ENCODE data around the gene JAKMIP2. TPM values are rescaled to one million over a fixed set of nuclear protein-coding genes. Genes with fewer than 3 reads are reported as not detected.
"Not testable (repeated sequence)": the region's sequence is repeated elsewhere in the genome, so short reads cannot be mapped to it uniquely, and the experiment has no call there.

JAKMIP2 gene
- total RNA-seq, result 1 to 10 TPM; 1.8 to 8.3 (median 5.7) TPM
- 6.2 TPM for total RNA-seq (2013)
- total RNA-seq, result 0.91 to 61.8 (median 7.3) reads per million in 29 experiments

- peak within 1 kb of the TSS; percentile 79 to 86 (median 86) for H3K4me3 Mint-ChIP-seq
- H3K27me3 ChIP-seq (replicated peaks in 1 of 2; ENCODE audit: control insufficient read depth in 2 of 2, extremely low read depth in 1 of 2, insufficient read depth in 2 of 2, low read length in 1 of 2), result peaks cover 0 to 2% of the 10 kb centered on the region in 2 experiments
- H3K27me3 Mint-ChIP-seq, result no peaks in the 10 kb centered on the region
- peak; percentile 40 to 87 (median 76) for DNase-seq
- ChIA-PET POLR2A (no interaction called here), CTCF (interaction anchor here in 1 of 2 donors (0.7 to 1.4 kb wide), 5 partner anchors 15 to 1336 kb away, joined by 3 to 8 read pairs (median 3); partner anchors contain the start of gene TCERG1)
- peaks cover 12 to 32% (median 22%) of the 10 kb centered on the region in 3 donors for H3K4me1 Mint-ChIP-seq
- no peaks in the 10 kb centered on the region for H3K36me3 Mint-ChIP-seq
- peaks cover 7 to 10% of the 10 kb centered on the region in 2 experiments for H3K4me1 ChIP-seq (ENCODE audit: control insufficient read depth in 1 of 2, extremely low read depth in 1 of 2, insufficient read depth in 2 of 2, low read length in 2 of 2)
- H3K27ac Mint-ChIP-seq, result peak within 1 kb of the TSS; percentile 89 to 91
- H3K9me3 ChIP-seq, result no peaks in the 10 kb centered on the region
- peak; percentile 93 to 98 (median 95) for ATAC-seq (replicated peaks in 1 of 4)
- H3K27ac ChIP-seq (ENCODE audit: low read length), result peak within 1 kb of the TSS; percentile 60
- H3K36me3 ChIP-seq (ENCODE audit: control insufficient read depth in 2 of 2, extremely low read depth in 1 of 2, insufficient read depth in 1 of 2, low read length in 1 of 2), result no peaks in the 10 kb centered on the region
- no peaks in the 10 kb centered on the region for H3K9me3 Mint-ChIP-seq
- H3K4me3 ChIP-seq (ENCODE audit: control insufficient read depth in 1 of 2, extremely low read depth in 1 of 2, low read length in 1 of 2), result peak within 1 kb of the TSS; percentile 55 to 68
- 0% methylated on average over 6 of the region's 19 CpGs for WGBS (ENCODE audit: insufficient coverage)
Observed at GRCh38 chr5:147782110-147783028, at the start of gene JAKMIP2. Gene JAKMIP2 (minus strand): TSS chr5:147782728. CDS start chr5:147671806, 110,922 bp downstream.

- H3K27ac ChIP-seq (ENCODE audit: low read length), result no peak within 1 kb of the TSS
- DNase-seq, result no peak
- no peaks in the 10 kb centered on the region for H3K27me3 ChIP-seq (replicated peaks in 1 of 2; ENCODE audit: control insufficient read depth in 2 of 2, extremely low read depth in 1 of 2, insufficient read depth in 2 of 2, low read length in 1 of 2)
- H3K9me3 Mint-ChIP-seq, result no peaks in the 10 kb centered on the region
- H3K4me1 Mint-ChIP-seq, result no peaks in the 10 kb centered on the region
- H3K27me3 Mint-ChIP-seq, result peaks cover 2 to 3% of the 10 kb centered on the region in 2 donors
- H3K36me3 Mint-ChIP-seq, result no peaks in the 10 kb centered on the region
- H3K4me3 ChIP-seq (ENCODE audit: control insufficient read depth in 1 of 2, extremely low read depth in 1 of 2, low read length in 1 of 2), result no peak within 1 kb of the TSS
- no peak for ATAC-seq (replicated peaks in 1 of 4)
- no peaks in the 10 kb centered on the region for H3K4me1 ChIP-seq (ENCODE audit: control insufficient read depth in 1 of 2, extremely low read depth in 1 of 2, insufficient read depth in 2 of 2, low read length in 2 of 2)
- no peak within 1 kb of the TSS for H3K27ac Mint-ChIP-seq
- H3K36me3 ChIP-seq (ENCODE audit: control insufficient read depth in 2 of 2, extremely low read depth in 1 of 2, insufficient read depth in 1 of 2, low read length in 1 of 2), result no peaks in the 10 kb centered on the region
- H3K9me3 ChIP-seq, result no peaks in the 10 kb centered on the region
- H3K4me3 Mint-ChIP-seq, result no peak within 1 kb of the TSS
- CTCF ChIA-PET, result no interaction called here
- POLR2A ChIA-PET, result no interaction called here
- 85% methylated on average over 3 of the region's 3 CpGs for WGBS (ENCODE audit: insufficient coverage)
Observed at GRCh38 chr5:147831465-147831864, 48.9 kb upstream of the JAKMIP2 start, which contains the start of gene SPINK1. Gene SPINK1 (minus strand): TSS chr5:147831671. CDS start chr5:147831577, 94 bp downstream.

DNA sequence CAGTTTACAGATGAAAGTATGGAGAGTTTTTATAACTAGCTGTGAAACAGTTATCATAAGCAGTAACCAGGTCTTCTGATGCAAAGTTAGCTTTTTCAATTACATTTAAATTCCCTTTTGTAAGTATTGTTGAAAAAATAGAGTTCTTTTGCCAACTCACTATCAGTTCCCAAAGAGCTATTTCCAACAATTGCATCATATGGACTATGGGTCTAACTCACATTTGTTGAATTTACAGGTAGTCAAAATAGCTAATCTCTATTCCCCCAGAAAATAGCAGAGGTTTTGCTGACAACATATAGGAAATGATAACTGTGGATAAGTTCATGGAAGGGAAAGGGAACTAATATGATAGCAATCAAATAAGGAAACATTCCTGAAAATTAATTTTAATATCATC lies 47.5 kb upstream of the JAKMIP2 start:
- no peaks in the 10 kb centered on the region for H3K36me3 ChIP-seq (ENCODE audit: control insufficient read depth in 2 of 2, extremely low read depth in 1 of 2, insufficient read depth in 1 of 2, low read length in 1 of 2)
- Mint-ChIP-seq H3K27ac (no peak overlapping the region), H3K36me3 (no peaks in the 10 kb centered on the region), H3K4me1 (no peaks in the 10 kb centered on the region), H3K9me3 (no peaks in the 10 kb centered on the region), H3K27me3 (peaks cover 2 to 4% of the 10 kb centered on the region in 2 donors), H3K4me3 (no peak overlapping the region)
- H3K4me1 ChIP-seq (ENCODE audit: control insufficient read depth in 1 of 2, extremely low read depth in 1 of 2, insufficient read depth in 2 of 2, low read length in 2 of 2), result no peaks in the 10 kb centered on the region
- H3K9me3 ChIP-seq, result no peaks in the 10 kb centered on the region
- POLR2A ChIA-PET, result no interaction called here
- no peak overlapping the region for H3K27ac ChIP-seq (ENCODE audit: low read length)
- H3K27me3 ChIP-seq (replicated peaks in 1 of 2; ENCODE audit: control insufficient read depth in 2 of 2, extremely low read depth in 1 of 2, insufficient read depth in 2 of 2, low read length in 1 of 2), result no peaks in the 10 kb centered on the region
- DNase-seq (no peak), ATAC-seq (replicated peaks in 1 of 4) (no peak)
- CTCF ChIA-PET, result no interaction called here
- no peak overlapping the region for H3K4me3 ChIP-seq (ENCODE audit: control insufficient read depth in 1 of 2, extremely low read depth in 1 of 2, low read length in 1 of 2)

DNA sequence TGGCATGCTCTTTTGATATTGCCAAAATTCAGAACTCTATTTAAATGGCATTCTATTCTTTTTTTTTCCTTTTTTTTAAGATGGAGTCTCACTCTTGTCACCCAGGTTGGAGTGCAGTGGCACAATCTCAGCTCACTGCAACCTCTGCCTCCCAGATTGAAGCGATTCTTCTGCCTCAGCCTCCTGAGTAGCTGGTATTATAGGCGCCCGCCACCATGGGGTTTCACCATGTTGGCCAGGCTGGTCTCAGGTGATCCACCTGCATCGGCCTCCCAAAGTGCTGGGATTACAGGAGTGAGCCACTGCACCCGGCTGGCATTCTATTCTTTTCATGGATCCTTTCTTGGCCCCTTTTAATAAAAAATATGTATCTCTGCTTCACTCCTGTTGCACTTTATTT lies 44.5 kb upstream of the JAKMIP2 start:
- H3K36me3 Mint-ChIP-seq, result not testable (repeated sequence)

GRCh38 chr5:147826361-147826760 lies 43.8 kb upstream of the JAKMIP2 start:
- no peaks in the 10 kb centered on the region for H3K27me3 ChIP-seq (replicated peaks in 1 of 2; ENCODE audit: control insufficient read depth in 2 of 2, extremely low read depth in 1 of 2, insufficient read depth in 2 of 2, low read length in 1 of 2)
- no CpG with 5 or more reads among the region's 2 CpGs for WGBS (ENCODE audit: insufficient coverage)
- no peaks in the 10 kb centered on the region for H3K4me1 ChIP-seq (ENCODE audit: control insufficient read depth in 1 of 2, extremely low read depth in 1 of 2, insufficient read depth in 2 of 2, low read length in 2 of 2)
- no peak overlapping the region for H3K27ac Mint-ChIP-seq
- H3K36me3 ChIP-seq (ENCODE audit: control insufficient read depth in 2 of 2, extremely low read depth in 1 of 2, insufficient read depth in 1 of 2, low read length in 1 of 2), result no peaks in the 10 kb centered on the region
- no peaks in the 10 kb centered on the region for H3K36me3 Mint-ChIP-seq
- no peaks in the 10 kb centered on the region for H3K9me3 Mint-ChIP-seq
- H3K27ac ChIP-seq (ENCODE audit: low read length), result no peak overlapping the region
- DNase-seq (no peak), ATAC-seq (replicated peaks in 1 of 4) (no peak)
- POLR2A ChIA-PET, result no interaction called here
- no peaks in the 10 kb centered on the region for H3K9me3 ChIP-seq
- no peak overlapping the region for H3K4me3 ChIP-seq (ENCODE audit: control insufficient read depth in 1 of 2, extremely low read depth in 1 of 2, low read length in 1 of 2)
- peaks cover 5 to 7% of the 10 kb centered on the region in 2 donors for H3K27me3 Mint-ChIP-seq
- CTCF ChIA-PET, result no interaction called here
- H3K4me3 Mint-ChIP-seq, result no peak overlapping the region
- H3K4me1 Mint-ChIP-seq, result no peaks in the 10 kb centered on the region

More for the DNA sequence above, 44.5 kb upstream of the JAKMIP2 start:
- CTCF ChIA-PET, result interaction anchor here (0.9 to 1.1 kb wide), 2 partner anchors 18 to 200 kb away, joined by 3 read pairs; no protein-coding TSS in a partner anchor
- H3K27ac Mint-ChIP-seq; DNase-seq; H3K4me1 Mint-ChIP-seq; H3K36me3 ChIP-seq (ENCODE audit: control insufficient read depth in 2 of 2, extremely low read depth in 1 of 2, insufficient read depth in 1 of 2, low read length in 1 of 2); POLR2A ChIA-PET; H3K27ac ChIP-seq (ENCODE audit: low read length); H3K4me1 ChIP-seq (ENCODE audit: control insufficient read depth in 1 of 2, extremely low read depth in 1 of 2, insufficient read depth in 2 of 2, low read length in 2 of 2); ATAC-seq (replicated peaks in 1 of 4); H3K4me3 ChIP-seq (ENCODE audit: control insufficient read depth in 1 of 2, extremely low read depth in 1 of 2, low read length in 1 of 2); H3K27me3 ChIP-seq (replicated peaks in 1 of 2; ENCODE audit: control insufficient read depth in 2 of 2, extremely low read depth in 1 of 2, insufficient read depth in 2 of 2, low read length in 1 of 2); H3K27me3 Mint-ChIP-seq; H3K4me3 Mint-ChIP-seq; H3K9me3 ChIP-seq; H3K9me3 Mint-ChIP-seq: not testable (repeated sequence)
- 75% methylated on average over 5 of the region's 5 CpGs for WGBS (ENCODE audit: insufficient coverage)

DNA sequence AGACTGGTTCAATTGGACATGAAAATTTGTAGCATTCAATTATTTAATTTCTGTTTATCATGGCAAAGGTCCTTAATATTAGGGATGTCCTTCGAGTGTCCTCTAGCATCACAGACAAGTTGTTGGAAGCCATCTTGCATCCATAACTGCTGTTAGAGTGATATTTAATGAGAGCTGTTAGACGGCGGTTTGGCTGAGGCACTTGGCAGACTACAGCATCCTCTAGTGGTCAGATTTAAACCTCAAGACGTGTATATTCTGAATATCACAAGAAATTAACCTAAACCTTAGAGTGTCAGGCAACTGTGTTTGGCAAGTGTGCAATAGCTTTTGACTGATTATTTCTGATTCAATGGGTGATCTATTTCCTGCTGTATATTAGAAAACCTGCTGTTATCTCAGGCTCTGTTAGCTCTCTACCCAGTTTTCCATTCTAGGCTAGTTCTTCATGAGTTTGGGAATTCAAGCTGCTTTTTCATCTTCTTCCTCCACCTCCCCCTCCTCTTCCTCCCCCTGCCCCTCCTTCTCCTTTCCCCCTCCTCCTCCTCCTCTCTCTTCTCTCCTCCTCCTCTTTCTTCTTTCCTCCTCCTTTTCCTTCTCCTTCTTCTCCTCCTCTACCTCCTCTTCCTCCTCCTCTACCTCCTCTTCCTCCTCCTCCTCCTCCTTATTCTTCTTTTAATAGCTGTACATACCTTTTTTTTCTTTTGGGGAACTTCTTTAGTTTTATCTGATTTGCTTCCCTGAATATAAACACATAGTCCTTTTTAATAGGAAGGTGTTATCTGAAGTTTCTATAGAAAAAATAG lies 40.4 kb upstream of the JAKMIP2 start:
- H3K4me1 ChIP-seq (ENCODE audit: control insufficient read depth in 1 of 2, extremely low read depth in 1 of 2, insufficient read depth in 2 of 2, low read length in 2 of 2), result no peaks in the 10 kb centered on the region
- no peak overlapping the region for H3K27ac ChIP-seq (ENCODE audit: low read length)
- ChIA-PET POLR2A (no interaction called here), CTCF (interaction anchor here (0.6 to 3.6 kb wide), 10 partner anchors 17 to 369 kb away, joined by 3 to 55 read pairs (median 4); partner anchors contain the start of gene JAKMIP2 (in 1 of the 2))
- H3K27ac Mint-ChIP-seq, result no peak overlapping the region
- no CpG with 5 or more reads among the region's 4 CpGs for WGBS (ENCODE audit: insufficient coverage)
- no peak overlapping the region for H3K4me3 Mint-ChIP-seq
- H3K27me3 ChIP-seq (replicated peaks in 1 of 2; ENCODE audit: control insufficient read depth in 2 of 2, extremely low read depth in 1 of 2, insufficient read depth in 2 of 2, low read length in 1 of 2), result no peaks in the 10 kb centered on the region
- peak; percentile 52 to 67 (median 57) for ATAC-seq (replicated peaks in 1 of 4)
- peak in 28 of 35 experiments; percentile 5 to 75 (median 22) for DNase-seq
- no peaks in the 10 kb centered on the region for H3K9me3 ChIP-seq
- H3K4me1 Mint-ChIP-seq, result no peaks in the 10 kb centered on the region
- H3K36me3 ChIP-seq (ENCODE audit: control insufficient read depth in 2 of 2, extremely low read depth in 1 of 2, insufficient read depth in 1 of 2, low read length in 1 of 2), result no peaks in the 10 kb centered on the region
- H3K36me3 Mint-ChIP-seq, result no peaks in the 10 kb centered on the region
- no peaks in the 10 kb centered on the region for H3K9me3 Mint-ChIP-seq
- no peak overlapping the region for H3K4me3 ChIP-seq (ENCODE audit: control insufficient read depth in 1 of 2, extremely low read depth in 1 of 2, low read length in 1 of 2)
- H3K27me3 Mint-ChIP-seq, result peaks cover 3 to 7% of the 10 kb centered on the region in 2 donors
